GM23248 (cell line): ENCODE data around the gene TM4SF18. TPM values are rescaled to one million over a fixed set of nuclear protein-coding genes. Genes with fewer than 3 reads are reported as not detected.

ENCODE experiments used
- DNase-seq: peaks from one replicate; pipeline ENCODE4 v3.0.0-alpha.2; 2015
- H2AFZ ChIP-seq: fragments of 200-600 bp; sonication (generic); 2 replicates; pipeline ENCODE4 v1.6.1; 2016; ENCODE audit warnings: antibody characterized with exemption
- H3F3A ChIP-seq: fragments of 200-600 bp; sonication (generic); 2 replicates; pipeline ENCODE4 v1.6.1; 2016; ENCODE audit warnings: mild to moderate bottlenecking, antibody characterized with exemption, mixed run types; ENCODE audit not compliant: insufficient read depth
- H3K27ac ChIP-seq: fragments of 200-600 bp; sonication (generic); 2 replicates; pipeline ENCODE4 v1.5.1; 2016; ENCODE audit warnings: mild to moderate bottlenecking
- H3K27me3 ChIP-seq: fragments of 200-600 bp; sonication (generic); replicated peaks from 2 replicates; pipeline ENCODE4 v1.6.1; 2016; ENCODE audit warnings: mild to moderate bottlenecking; ENCODE audit not compliant: insufficient read depth
- H3K36me3 ChIP-seq: fragments of 200-600 bp; sonication (generic); 2 replicates; pipeline ENCODE4 v1.6.1; 2016; ENCODE audit warnings: low read depth, mild to moderate bottlenecking
- H3K4me1 ChIP-seq: fragments of 200-600 bp; sonication (generic); 2 replicates; pipeline ENCODE4 v1.6.1; 2016; ENCODE audit warnings: mild to moderate bottlenecking; ENCODE audit not compliant: insufficient read depth
- H3K4me2 ChIP-seq: fragments of 200-600 bp; sonication (generic); one replicate; pipeline ENCODE4 v1.6.1; 2016; ENCODE audit warnings: mild to moderate bottlenecking; ENCODE audit not compliant: unreplicated experiment
- H3K4me3 ChIP-seq: fragments of 200-600 bp; sonication (generic); 2 replicates; pipeline ENCODE4 v1.5.1; 2016; ENCODE audit warnings: mild to moderate bottlenecking
- H3K79me2 ChIP-seq: fragments of 200-600 bp; sonication (generic); 2 replicates; pipeline ENCODE4 v1.6.1; 2016; ENCODE audit warnings: mild to moderate bottlenecking; ENCODE audit not compliant: insufficient read depth
- H3K9ac ChIP-seq: fragments of 200-600 bp; sonication (generic); 2 replicates; pipeline ENCODE4 v1.6.1; 2016; ENCODE audit warnings: mild to moderate bottlenecking
- H3K9me2 ChIP-seq: fragments of 200-600 bp; sonication (generic); 2 replicates; pipeline ENCODE4 v1.6.1; 2016; ENCODE audit warnings: mixed run types, mild to moderate bottlenecking, moderate library complexity; ENCODE audit not compliant: insufficient read depth
- H3K9me3 ChIP-seq: fragments of 200-600 bp; sonication (generic); one replicate; pipeline ENCODE4 v1.6.1; 2017; ENCODE audit warnings: low read depth
- H4K20me1 ChIP-seq: fragments of 200-600 bp; sonication (generic); 2 replicates; pipeline ENCODE4 v1.6.0; 2016; ENCODE audit not compliant: insufficient read depth
- EZH2 ChIP-seq: fragments of 200-600 bp; sonication (generic); IDR thresholded peaks from 2 replicates; pipeline ENCODE4 v1.6.1; 2018; ENCODE audit warnings: antibody characterized with exemption, mild to moderate bottlenecking; ENCODE audit not compliant: insufficient read depth, poor library complexity, severe bottlenecking
- EZH2phosphoT487 ChIP-seq: fragments of 200-600 bp; sonication (generic); IDR thresholded peaks from 2 replicates; pipeline ENCODE4 v1.6.1; 2018; ENCODE audit warnings: antibody characterized with exemption, moderate library complexity, mild to moderate bottlenecking, low read depth; ENCODE audit not compliant: insufficient read depth
- WGBS, 2 experiments: methylation state at CpG; one replicate each; pipeline ENCODE4 v1.1.6; 2015 to 2017; ENCODE audit warnings: low lambda C conversion rate in 2 of 2, low coverage in 1 of 2; ENCODE audit errors: missing lambda C conversion rate in 2 of 2; 5-methylcytosine and 5-hydroxymethylcytosine counted together
- in situ Hi-C: fragments of 300-500 bp; cut with MboI; formaldehyde crosslinking; loops from 2 replicates; pipeline ENCODE4 v1.15.0; 2020
- polyA plus RNA-seq: library from polyadenylated mRNA; unstranded; fragments of >200 nt; fragmentation: Nextera tagmentation; extraction: Ambion mirVana; gene quantifications from 2 replicates; pipeline ENCODE4 v1.2.1, GENCODE V29; 2016
- total RNA-seq: library from RNA; depleted of rRNA; stranded (reverse); fragments of >200 nt; shearing (Covaris generic); gene quantifications from 2 replicates; pipeline ENCODE4 v1.2.3, GENCODE V29; 2014

TM4SF18 gene
- total and polyA plus RNA-seq, 2 experiments from 2014 or later = not detected

GRCh38 chr3:149283401-149283800 is 50.0 kb downstream of the TM4SF18 start:
- TF ChIP-seq EZH2 (no peak), EZH2phosphoT487 (no peak)
- H3K4me2 ChIP-seq = no peak overlapping the region
- no peaks in the 10 kb centered on the region for H3K79me2 ChIP-seq
- no peak overlapping the region for H3K27ac ChIP-seq
- no peaks in the 10 kb centered on the region for H3K36me3 ChIP-seq
- 79 to 90% methylated on average over 5 of the region's 5 CpGs for WGBS, 2 experiments
- DNase-seq = no peak
- no peak overlapping the region for H3K9ac ChIP-seq
- no peak overlapping the region for H2AFZ ChIP-seq
- H3K4me1 ChIP-seq = no peaks in the 10 kb centered on the region
- H3K27me3 ChIP-seq = no peaks in the 10 kb centered on the region
- in situ Hi-C loops = no loop called here
- no peaks in the 10 kb centered on the region for H3K9me2 ChIP-seq
- no peaks in the 10 kb centered on the region for H3K9me3 ChIP-seq
- no peaks in the 10 kb centered on the region for H3F3A ChIP-seq
- no peak overlapping the region for H3K4me3 ChIP-seq
- no peaks in the 10 kb centered on the region for H4K20me1 ChIP-seq

- no peak overlapping the region for H3K9ac ChIP-seq
- TF ChIP-seq EZH2phosphoT487 = no peak
- TF ChIP-seq EZH2 = no peak
- H3K36me3 ChIP-seq = no peaks in the 10 kb centered on the region
- peaks cover 3% of the 10 kb centered on the region for H3K4me1 ChIP-seq
- H3K4me2 ChIP-seq = no peak overlapping the region
- no peaks in the 10 kb centered on the region for H3K27me3 ChIP-seq
- H3K27ac ChIP-seq = no peak overlapping the region
- H3F3A ChIP-seq = 0 out of 2 replicates have a peak, but pooled peaks cover 1% of the 10 kb centered on the region
- in situ Hi-C loops = no loop called here
- H3K79me2 ChIP-seq = no peaks in the 10 kb centered on the region
- H3K9me2 ChIP-seq = no peaks in the 10 kb centered on the region
- DNase-seq = no peak
- no peaks in the 10 kb centered on the region for H4K20me1 ChIP-seq
- no peaks in the 10 kb centered on the region for H3K9me3 ChIP-seq
- H3K4me3 ChIP-seq = no peak overlapping the region
- H2AFZ ChIP-seq = no peak overlapping the region; the same call in 1 of the 2 replicates
These were observed 50.6 kb downstream of the TM4SF18 start for GRCh38 chr3:149282836-149283235.

DNA sequence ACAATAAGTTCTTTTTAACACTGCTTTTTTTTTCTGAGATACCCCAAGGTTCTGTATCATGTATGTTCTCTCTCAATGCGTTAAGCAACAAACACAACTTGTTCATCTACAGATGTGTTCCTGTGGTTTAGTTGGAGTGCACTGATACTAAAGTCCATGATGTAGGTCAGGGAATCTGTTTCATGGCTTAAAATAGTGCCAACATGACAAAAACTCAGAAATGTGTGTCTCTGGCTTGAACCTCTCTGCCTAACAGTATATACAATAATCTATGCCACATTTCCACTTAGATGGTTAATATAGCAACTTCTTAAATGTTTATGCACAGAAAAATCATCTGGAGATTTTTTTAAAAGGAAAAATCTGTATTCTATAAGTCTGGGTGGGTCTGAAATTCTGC is 51.1 kb downstream of the TM4SF18 start:
- Histone ChIP-seq H2AFZ (no peak overlapping the region; the same call in 1 of the 2 replicates), H3K9ac (no peak overlapping the region), H3K27me3 (no peaks in the 10 kb centered on the region), H4K20me1 (no peaks in the 10 kb centered on the region), H3K4me3 (no peak overlapping the region), H3K4me1 (peaks cover 8% of the 10 kb centered on the region), H3K79me2 (no peaks in the 10 kb centered on the region), H3K27ac (no peak overlapping the region), H3K9me3 (no peaks in the 10 kb centered on the region), H3K36me3 (no peaks in the 10 kb centered on the region), H3K9me2 (no peaks in the 10 kb centered on the region), H3F3A (0 out of 2 replicates have a peak, but pooled peaks cover 5% of the 10 kb centered on the region), H3K4me2 (no peak overlapping the region)
- WGBS, 2 experiments = 96 to 97% methylated on average over 1 of the region's 1 CpG
- TF ChIP-seq EZH2 (no peak), EZH2phosphoT487 (no peak)
- DNase-seq = no peak
- in situ Hi-C loops = no loop called here

DNA sequence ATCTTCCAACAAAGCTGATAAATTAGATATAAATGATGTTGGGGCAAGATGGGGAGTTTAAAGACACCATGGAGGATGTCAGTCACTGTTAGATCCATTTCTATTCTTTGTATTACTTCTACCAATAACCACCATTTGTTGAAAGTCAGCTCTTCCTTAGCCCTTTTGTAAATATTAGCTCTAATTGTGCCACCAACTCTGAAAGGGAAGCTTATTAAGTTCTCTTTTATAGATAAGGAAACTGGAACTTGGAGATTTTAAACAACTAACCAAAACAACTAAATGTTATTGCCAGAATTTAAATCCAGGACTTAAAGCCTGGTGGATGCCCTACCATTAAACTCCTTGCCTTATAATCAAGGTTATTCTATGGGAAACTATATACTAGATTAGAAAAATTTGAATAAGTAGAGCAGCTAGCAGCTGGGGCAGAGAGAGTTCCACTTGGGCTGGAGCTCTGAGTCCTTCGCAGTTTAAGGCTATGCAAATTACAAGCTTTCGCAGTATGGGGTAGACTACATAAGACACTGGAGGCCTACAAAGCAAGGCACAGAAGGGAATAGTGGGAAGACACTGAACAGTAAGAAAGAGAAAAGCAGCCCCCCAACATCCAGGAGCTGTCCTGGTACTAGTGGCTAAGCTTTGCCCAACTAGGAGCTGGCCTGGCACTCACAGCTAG is 52.6 kb downstream of the TM4SF18 start:
- TF ChIP-seq EZH2phosphoT487 (no peak), EZH2 (no peak)
- no peak for DNase-seq
- peaks cover 15% of the 10 kb centered on the region for H3K4me1 ChIP-seq

More for the DNA sequence above, 52.6 kb downstream of the TM4SF18 start:
- Histone ChIP-seq H3K9me3 (no peaks in the 10 kb centered on the region), H4K20me1 (no peaks in the 10 kb centered on the region), H3K79me2 (no peaks in the 10 kb centered on the region), H3K9me2 (no peaks in the 10 kb centered on the region), H3K4me3 (no peak overlapping the region), H2AFZ (no peak overlapping the region), H3K36me3 (no peaks in the 10 kb centered on the region), H3K27me3 (no peaks in the 10 kb centered on the region), H3K27ac (no peak overlapping the region), H3F3A (0 out of 2 replicates have a peak, but pooled peaks cover 5% of the 10 kb centered on the region), H3K9ac (no peak overlapping the region), H3K4me2 (no peak overlapping the region)
- WGBS, 2 experiments = 100% methylated on average over 2 of the region's 2 CpGs
- in situ Hi-C loops = no loop called here
